Measurements from ENCODE around the gene NFKB1.

The NFKB1 gene

DNA sequence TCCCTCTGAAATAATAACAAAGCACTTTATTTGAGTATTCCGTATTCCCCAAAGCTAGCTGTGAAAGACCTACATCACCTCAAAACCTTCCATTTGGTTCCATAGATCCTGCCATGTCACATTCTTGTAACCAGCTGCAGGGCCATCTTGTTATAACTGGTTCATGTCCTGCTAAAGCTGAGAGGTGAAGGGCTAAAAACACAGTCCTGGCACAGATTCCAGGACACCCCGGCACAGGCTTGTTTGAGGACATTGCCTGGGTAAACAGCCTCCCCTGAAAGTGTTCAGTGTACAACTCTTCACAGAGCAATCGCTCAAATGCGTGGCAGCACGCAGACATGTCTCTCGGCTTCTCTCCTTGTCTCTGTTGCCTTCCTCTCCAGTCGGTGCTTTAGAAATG, 130.5 kb downstream of the NFKB1 start:
- no peak for DNase-seq (ENCODE audit: low read depth)

DNA sequence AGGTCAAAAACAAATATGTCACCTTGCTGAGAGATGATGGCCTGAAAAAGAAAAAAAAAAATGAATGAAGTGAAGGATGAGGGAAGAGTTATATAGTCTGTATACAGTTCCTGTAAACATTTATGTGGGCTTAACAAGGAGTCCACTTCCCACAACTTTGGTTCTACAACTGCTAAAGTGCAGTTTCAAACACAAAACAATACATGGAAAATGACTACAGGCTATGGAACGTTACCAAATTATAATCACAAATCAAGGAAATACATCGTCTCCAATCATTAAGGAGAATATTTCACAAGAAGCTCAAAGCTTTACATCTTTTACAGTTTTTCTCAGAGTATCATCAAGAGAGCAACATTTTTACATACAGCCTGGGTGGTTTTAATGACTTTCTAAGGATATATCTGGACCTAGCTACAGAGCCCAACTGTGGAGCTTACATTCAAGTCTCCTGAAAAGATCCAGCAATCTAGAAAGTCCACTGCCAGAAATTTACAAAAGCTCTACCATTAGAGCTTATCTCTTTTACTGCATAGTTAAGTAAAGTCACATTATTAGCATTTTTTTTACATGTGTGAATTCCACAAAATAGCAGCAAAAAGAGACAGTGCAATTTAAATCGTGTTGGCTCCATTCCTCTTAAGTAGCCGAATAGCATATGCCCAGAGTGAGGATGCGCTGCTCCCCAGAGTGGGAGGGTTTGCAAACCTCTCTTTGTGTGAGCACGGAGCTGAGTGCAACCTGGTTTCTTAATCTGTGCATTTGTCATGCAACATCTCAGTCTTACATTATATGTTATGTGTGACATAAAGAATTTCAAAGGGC, 131.3 kb downstream of the NFKB1 start:
- DNase-seq (ENCODE audit: low read depth), result no peak

DNA sequence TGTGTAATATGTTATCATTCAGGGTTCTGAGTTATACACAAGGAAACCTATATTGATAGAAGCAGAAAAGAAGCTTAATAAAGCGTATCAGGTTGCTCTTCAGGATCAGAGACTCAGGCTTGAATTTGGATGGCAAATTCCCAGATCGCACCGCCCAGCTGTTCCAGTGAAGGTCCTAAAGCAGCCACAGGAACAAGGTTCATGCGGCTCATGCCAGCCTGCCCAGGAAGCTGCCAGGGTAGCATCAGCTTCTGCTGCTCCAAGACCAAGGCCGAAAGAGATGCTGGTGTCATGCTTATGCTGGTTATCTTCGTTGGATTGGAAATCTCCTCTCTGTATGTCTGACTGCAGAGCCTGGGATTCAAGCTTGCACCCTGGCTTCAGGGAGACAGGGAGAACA, 131.9 kb downstream of the NFKB1 start:
- no peak for DNase-seq (ENCODE audit: low read depth)

DNA sequence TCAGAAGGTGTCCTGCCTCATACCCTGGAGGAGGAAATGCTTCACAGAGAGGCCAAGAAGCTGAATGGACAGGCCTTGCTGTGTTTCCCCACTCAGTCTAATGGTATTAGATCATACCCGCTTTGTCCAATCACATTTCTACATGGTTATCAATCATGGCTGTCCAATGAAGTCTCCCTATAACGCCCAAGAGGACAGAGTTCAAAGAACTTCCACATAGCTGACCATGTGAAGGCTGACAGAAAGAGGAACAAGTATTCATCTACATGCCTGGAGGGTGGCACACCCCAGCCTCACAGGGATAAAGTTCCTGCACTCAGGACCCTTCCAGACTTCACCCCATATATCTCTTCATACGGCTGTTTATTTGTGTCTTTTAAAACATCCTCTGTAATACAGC, 136.2 kb downstream of the NFKB1 start:
- DNase-seq (ENCODE audit: low read depth), result no peak

DNA sequence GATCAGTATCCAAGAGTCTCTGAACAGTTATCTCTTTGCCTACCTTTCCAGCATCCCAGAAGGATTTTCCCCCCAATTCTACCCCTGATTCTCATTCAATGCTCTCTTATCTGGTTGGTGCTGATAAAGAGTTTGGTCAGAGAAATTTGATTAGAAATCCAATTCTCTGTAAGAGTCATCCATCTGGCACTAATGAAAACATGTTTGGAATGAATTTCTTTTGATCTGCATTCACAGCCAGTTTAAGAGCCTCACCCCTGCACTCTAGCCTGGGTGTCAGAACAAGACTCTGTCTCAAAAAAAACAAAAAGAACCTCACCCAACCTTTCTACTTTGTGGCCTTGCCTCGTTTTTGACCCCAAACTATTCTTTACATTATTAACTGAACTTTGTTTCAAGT, 137.5 kb downstream of the NFKB1 start:
- no peak for DNase-seq (ENCODE audit: low read depth)

DNA sequence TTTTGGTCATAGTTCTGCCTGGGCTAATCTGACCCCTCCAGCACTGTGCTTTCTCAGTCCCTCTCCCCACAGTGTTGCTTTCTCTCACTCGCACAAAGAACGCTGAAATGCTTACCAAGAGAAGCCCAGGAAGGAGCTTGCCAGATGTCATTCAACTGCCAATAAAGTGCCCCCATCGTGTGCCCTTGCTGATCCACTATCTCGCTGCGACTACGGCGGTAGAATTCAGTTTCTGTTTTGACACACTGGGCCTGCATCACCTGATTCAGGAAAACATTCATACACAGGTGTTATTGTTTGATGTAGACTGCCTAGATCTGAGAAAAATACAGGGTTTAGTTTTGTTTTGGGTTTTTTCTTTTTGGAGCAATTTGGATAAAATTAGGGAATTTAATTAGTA, 138.4 kb downstream of the NFKB1 start:
- DNase-seq (ENCODE audit: low read depth), result no peak

DNA sequence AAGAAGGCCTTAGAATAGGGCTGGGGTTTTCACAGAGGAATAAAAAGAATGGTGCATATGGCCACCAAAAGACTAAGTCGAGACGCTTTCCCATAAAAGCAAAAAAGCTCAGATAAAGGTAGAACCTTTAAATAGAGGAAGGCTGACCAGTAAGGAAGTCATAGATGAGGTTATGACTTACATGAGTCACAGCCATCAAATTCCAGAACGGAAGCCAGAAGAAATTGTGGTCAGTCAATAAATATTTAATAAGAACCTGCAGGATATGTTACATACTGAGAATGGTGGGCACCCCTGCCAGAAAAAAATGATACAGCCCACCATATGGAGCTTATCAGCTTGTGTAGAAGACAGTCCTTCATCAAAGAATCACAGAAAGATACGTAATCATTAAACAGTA, 139.5 kb downstream of the NFKB1 start:
- DNase-seq (ENCODE audit: low read depth), result no peak

DNA sequence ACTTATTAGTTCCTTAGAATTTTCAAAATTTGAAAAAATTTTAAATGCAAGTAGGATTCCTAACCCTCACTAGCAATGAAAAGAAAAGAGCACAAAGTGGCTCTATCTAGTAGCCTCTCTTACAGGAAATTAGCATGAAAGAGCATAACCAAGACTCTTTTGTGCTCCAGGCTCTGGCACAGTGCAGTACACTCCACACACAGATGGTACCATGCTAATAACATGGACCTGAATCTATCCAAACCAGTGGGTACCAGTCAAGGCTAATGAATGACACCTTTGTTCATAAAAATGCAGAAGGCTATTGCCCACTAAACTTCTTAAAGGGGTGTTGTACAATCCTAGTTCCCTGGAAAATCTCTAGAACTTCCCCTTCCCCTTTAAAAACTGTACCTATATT, 140.6 kb downstream of the NFKB1 start:
- DNase-seq (ENCODE audit: low read depth), result no peak

DNA sequence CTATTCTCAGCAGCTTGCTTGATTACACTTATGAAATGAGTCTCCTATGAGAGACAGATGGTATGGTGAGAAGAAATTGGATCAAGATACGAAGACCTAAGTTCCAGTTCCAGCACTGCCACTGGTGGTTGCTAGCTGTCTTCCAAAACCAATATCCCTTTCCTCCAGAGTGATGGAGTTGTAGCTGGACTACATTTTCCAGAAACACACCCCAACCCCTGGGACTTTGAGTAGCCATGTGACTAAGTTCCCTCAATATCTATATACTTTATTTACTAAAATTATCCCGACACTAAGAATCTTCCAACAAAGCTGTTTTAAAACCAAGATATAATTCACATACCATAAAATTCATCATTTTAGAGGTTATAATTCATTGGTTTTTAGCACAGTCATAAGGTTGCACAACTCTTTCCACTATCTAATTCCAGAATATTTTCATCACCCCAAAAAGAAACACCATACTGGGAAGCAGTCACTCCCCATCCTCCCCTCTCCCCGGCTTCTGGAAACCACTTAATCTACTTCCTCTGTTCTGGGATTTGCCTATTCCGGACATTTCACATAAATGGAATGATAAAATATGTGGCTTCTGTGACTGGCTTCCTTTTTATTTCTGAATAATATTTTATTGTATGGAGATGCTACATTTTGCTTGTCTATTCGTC, 141.6 kb downstream of the NFKB1 start:
- DNase-seq (ENCODE audit: low read depth), result no peak

DNA sequence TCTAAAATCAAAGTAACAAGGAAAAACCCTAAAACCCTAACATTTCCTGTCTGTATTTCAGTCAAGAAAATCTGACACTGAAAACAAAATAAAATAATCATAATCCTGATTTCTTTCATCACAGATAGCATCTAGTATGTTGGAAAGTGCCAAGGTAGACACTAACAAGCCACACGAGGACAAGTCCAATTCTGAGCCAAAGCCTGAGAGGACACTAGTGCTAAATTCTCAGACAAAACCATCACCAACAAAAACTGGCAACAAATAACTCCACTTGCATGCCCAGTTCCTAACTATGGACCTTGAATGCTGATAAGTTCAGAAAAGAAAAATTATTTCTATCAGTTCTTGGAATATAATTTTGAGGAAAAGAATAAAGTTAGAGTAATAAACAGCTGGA, 146.0 kb downstream of the NFKB1 start:
- no peak for DNase-seq (ENCODE audit: low read depth)

DNA sequence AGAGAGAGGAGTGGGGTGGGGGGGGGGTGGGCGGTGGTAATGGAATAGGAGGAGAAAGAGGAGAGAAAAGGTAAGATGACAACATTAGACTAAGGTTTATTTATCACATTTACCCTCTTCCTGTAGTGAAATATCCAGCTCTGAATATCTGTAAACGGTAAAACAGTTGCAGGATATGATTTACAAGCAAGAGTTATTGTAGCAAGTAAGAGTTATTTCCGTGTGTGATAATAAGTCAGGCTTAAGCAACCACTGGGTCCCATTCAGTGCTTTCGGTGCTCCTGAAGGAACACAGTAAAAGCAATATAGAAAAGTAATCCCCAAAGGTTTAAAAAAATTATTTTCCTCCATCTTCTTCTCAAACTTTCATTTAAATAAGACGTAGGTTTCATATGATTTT, 156.0 kb downstream of the NFKB1 start:
- DNase-seq (ENCODE audit: low read depth), result no peak

DNA sequence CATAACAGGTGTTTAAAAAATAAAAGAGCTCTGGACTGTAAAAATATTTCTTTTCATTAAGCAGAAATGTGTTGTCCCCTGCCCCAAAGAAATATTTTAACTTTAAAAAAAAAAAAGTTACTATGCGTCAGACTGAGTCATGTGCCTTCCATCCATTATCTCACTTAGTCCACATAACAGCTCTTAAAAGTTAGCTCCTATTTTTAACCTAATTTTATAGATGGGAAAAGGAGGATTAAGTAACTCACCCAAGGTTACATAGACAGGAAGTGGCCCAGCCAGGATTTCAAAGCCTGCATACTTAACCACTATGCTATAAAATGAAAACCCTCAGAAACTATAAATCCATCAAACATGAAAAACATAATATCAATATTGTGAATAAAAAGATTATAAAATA, 161.9 kb downstream of the NFKB1 start:
- DNase-seq (ENCODE audit: low read depth), result no peak

DNA sequence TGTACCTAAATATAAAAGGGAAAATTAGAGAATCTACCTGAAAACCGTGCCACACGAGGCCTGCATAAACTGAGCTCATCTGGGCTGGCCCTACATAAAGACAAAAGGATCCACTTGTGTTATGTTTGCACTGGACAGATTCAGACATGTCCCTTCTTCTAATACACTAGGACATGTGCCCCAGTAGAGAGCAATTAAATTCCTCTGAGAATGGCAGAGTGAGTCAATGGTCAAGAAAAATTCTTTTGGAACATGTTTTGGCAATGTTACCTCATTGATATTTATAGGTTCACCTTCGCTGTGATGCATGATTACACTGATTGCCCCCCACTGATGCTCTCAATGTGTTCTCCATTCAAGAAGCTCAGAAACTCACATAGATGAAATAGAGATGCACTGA, 164.4 kb downstream of the NFKB1 start:
- DNase-seq (ENCODE audit: low read depth), result no peak

All from fibroblast of the conjunctiva (primary cell).